ENCODE measurements around the gene SMIM20. TPM values are rescaled to one million over a fixed set of nuclear protein-coding genes. Genes with fewer than 3 reads are reported as not detected.

The SMIM20 gene
- total and polyA plus RNA-seq, 4 donors = 11.1 to 25.0 (median 20.4) TPM

DNA sequence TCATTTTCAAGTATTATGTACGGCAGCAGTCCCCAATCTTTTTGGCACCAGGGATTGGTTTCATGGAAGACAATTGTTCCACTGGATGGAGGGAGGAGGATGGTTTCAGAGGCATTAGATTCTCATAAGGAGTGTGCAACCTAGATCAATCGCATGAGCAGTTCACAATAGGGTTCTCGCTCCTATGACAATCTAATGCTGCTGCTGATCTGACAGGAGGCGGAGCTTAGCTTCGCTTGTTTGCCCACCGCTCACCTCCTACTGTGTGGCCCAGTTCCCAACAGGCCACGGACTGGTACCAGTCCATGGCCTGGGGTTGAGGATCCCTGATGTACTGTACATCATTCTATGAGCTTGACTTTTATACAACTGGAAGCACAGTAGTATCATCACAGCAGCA is 48.4 kb downstream of the SMIM20 start:
- H3K36me3 ChIP-seq (ENCODE audit: control insufficient read depth in 4 of 4, insufficient read depth in 3 of 4, low read depth in 1 of 4, low read length in 3 of 4) = no peaks in the 10 kb centered on the region
- TF ChIP-seq FOXA2 (IDR thresholded peaks at IDR 0.05) (no peak), RAD21 (IDR thresholded peaks at IDR 0.05) (no peak), SP1 (IDR thresholded peaks at IDR 0.05) (no peak), EGR1 (IDR thresholded peaks at IDR 0.05; ENCODE audit: low read depth in 2 of 2) (no peak), TAF1 (conservative IDR thresholded peaks at IDR 0.05) (no peak), GABPA (IDR thresholded peaks at IDR 0.05 in 1 of 2, conservative IDR thresholded peaks at IDR 0.05 in 1 of 2) (no peak), HNF4G (IDR thresholded peaks at IDR 0.05) (no peak), NR2F2 (IDR thresholded peaks at IDR 0.05) (no peak), FOXA1 (IDR thresholded peaks at IDR 0.05) (no peak), RXRA (IDR thresholded peaks at IDR 0.05) (no peak), JUND (IDR thresholded peaks at IDR 0.05) (no peak), YY1 (IDR thresholded peaks at IDR 0.05) (no peak)
- TF ChIP-seq, protein P1, sequence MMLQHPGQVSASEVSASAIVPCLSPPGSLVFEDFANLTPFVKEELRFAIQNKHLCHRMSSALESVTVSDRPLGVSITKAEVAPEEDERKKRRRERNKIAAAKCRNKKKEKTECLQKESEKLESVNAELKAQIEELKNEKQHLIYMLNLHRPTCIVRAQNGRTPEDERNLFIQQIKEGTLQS (IDR thresholded peaks at IDR 0.05) = no peak
- TF ChIP-seq, protein P2, sequence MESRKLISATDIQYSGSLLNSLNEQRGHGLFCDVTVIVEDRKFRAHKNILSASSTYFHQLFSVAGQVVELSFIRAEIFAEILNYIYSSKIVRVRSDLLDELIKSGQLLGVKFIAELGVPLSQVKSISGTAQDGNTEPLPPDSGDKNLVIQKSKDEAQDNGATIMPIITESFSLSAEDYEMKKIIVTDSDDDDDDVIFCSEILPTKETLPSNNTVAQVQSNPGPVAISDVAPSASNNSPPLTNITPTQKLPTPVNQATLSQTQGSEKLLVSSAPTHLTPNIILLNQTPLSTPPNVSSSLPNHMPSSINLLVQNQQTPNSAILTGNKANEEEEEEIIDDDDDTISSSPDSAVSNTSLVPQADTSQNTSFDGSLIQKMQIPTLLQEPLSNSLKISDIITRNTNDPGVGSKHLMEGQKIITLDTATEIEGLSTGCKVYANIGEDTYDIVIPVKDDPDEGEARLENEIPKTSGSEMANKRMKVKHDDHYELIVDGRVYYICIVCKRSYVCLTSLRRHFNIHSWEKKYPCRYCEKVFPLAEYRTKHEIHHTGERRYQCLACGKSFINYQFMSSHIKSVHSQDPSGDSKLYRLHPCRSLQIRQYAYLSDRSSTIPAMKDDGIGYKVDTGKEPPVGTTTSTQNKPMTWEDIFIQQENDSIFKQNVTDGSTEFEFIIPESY (IDR thresholded peaks at IDR 0.05) = no peak
- TF ChIP-seq, protein P3, sequence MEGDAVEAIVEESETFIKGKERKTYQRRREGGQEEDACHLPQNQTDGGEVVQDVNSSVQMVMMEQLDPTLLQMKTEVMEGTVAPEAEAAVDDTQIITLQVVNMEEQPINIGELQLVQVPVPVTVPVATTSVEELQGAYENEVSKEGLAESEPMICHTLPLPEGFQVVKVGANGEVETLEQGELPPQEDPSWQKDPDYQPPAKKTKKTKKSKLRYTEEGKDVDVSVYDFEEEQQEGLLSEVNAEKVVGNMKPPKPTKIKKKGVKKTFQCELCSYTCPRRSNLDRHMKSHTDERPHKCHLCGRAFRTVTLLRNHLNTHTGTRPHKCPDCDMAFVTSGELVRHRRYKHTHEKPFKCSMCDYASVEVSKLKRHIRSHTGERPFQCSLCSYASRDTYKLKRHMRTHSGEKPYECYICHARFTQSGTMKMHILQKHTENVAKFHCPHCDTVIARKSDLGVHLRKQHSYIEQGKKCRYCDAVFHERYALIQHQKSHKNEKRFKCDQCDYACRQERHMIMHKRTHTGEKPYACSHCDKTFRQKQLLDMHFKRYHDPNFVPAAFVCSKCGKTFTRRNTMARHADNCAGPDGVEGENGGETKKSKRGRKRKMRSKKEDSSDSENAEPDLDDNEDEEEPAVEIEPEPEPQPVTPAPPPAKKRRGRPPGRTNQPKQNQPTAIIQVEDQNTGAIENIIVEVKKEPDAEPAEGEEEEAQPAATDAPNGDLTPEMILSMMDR (IDR thresholded peaks at IDR 0.05; ENCODE audit: low read depth, low read length, missing input control) = no peak
- TF ChIP-seq, protein P4, sequence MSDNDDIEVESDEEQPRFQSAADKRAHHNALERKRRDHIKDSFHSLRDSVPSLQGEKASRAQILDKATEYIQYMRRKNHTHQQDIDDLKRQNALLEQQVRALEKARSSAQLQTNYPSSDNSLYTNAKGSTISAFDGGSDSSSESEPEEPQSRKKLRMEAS (IDR thresholded peaks at IDR 0.05) = no peak
- TF ChIP-seq, protein P5, sequence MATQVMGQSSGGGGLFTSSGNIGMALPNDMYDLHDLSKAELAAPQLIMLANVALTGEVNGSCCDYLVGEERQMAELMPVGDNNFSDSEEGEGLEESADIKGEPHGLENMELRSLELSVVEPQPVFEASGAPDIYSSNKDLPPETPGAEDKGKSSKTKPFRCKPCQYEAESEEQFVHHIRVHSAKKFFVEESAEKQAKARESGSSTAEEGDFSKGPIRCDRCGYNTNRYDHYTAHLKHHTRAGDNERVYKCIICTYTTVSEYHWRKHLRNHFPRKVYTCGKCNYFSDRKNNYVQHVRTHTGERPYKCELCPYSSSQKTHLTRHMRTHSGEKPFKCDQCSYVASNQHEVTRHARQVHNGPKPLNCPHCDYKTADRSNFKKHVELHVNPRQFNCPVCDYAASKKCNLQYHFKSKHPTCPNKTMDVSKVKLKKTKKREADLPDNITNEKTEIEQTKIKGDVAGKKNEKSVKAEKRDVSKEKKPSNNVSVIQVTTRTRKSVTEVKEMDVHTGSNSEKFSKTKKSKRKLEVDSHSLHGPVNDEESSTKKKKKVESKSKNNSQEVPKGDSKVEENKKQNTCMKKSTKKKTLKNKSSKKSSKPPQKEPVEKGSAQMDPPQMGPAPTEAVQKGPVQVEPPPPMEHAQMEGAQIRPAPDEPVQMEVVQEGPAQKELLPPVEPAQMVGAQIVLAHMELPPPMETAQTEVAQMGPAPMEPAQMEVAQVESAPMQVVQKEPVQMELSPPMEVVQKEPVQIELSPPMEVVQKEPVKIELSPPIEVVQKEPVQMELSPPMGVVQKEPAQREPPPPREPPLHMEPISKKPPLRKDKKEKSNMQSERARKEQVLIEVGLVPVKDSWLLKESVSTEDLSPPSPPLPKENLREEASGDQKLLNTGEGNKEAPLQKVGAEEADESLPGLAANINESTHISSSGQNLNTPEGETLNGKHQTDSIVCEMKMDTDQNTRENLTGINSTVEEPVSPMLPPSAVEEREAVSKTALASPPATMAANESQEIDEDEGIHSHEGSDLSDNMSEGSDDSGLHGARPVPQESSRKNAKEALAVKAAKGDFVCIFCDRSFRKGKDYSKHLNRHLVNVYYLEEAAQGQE (IDR thresholded peaks at IDR 0.05) = no peak
- 91% methylated on average over 7 of the region's 7 CpGs for WGBS

DNA sequence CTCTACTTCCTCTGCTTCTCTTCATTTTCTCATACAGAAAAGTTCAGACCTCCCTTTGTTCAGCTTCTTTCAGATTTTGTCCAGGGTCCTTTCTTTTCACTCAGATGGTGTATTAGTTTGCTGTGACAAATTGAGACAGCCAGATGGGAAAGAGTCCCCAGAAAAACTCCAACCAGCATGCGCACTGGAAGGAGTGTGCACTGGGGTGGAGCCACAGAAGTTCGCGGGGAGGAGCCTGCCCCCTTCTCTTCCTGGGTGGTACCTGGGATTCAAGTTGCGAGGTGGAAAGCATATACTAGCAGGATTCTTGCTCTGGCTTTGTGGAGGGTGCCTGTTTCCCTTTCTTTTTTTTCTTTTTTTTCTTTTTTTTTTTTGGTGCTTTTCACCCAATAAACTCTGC is 51.6 kb downstream of the SMIM20 start:
- TF ChIP-seq RAD21 (IDR thresholded peaks at IDR 0.05) = no peak
- no peak for TF ChIP-seq FOXA1 (IDR thresholded peaks at IDR 0.05)
- no peak for TF ChIP-seq YY1 (IDR thresholded peaks at IDR 0.05)
- WGBS = 84% methylated on average over 4 of the region's 4 CpGs

More for the DNA sequence above, 48.4 kb downstream of the SMIM20 start:
- H3K9ac ChIP-seq (ENCODE audit: low read depth in 1 of 2, low read length in 2 of 2) = no peak overlapping the region
- no peak overlapping the region for H3K4me3 ChIP-seq (ENCODE audit: low read depth in 1 of 3, low read length in 3 of 3)
- no peaks in the 10 kb centered on the region for H3K9me3 ChIP-seq (ENCODE audit: control insufficient read depth in 4 of 4, low read length in 3 of 4)
- H3K27me3 ChIP-seq (ENCODE audit: control insufficient read depth in 4 of 4, insufficient read depth in 4 of 4, low read length in 3 of 4) = peaks cover 0 to under 1% (median 0%) of the 10 kb centered on the region in 4 donors
- no peak for DNase-seq (ENCODE audit: low spot score)
- H3K4me1 ChIP-seq (ENCODE audit: control insufficient read depth in 4 of 4, insufficient read depth in 4 of 4, low read length in 3 of 4) = no peaks in the 10 kb centered on the region
- H3K27ac ChIP-seq (ENCODE audit: low read depth in 1 of 2, low read length in 2 of 2) = no peak overlapping the region

More for the DNA sequence above, 51.6 kb downstream of the SMIM20 start:
- no peaks in the 10 kb centered on the region for H3K9me3 ChIP-seq (ENCODE audit: control insufficient read depth in 4 of 4, low read length in 3 of 4)
- DNase-seq (ENCODE audit: low spot score) = no peak
- no peaks in the 10 kb centered on the region for H3K4me1 ChIP-seq (ENCODE audit: control insufficient read depth in 4 of 4, insufficient read depth in 4 of 4, low read length in 3 of 4)
- H3K9ac ChIP-seq (ENCODE audit: low read depth in 1 of 2, low read length in 2 of 2) = no peak overlapping the region
- H3K4me3 ChIP-seq (ENCODE audit: low read depth in 1 of 3, low read length in 3 of 3) = no peak overlapping the region
- H3K27me3 ChIP-seq (ENCODE audit: control insufficient read depth in 4 of 4, insufficient read depth in 4 of 4, low read length in 3 of 4) = peaks cover 0 to 2% (median 0%) of the 10 kb centered on the region in 4 donors
- H3K36me3 ChIP-seq (ENCODE audit: control insufficient read depth in 4 of 4, insufficient read depth in 3 of 4, low read depth in 1 of 4, low read length in 3 of 4) = no peaks in the 10 kb centered on the region
- no peak overlapping the region for H3K27ac ChIP-seq (ENCODE audit: low read depth in 1 of 2, low read length in 2 of 2)

All from liver (tissue), 9 donors.